Activated CD4-positive, CD25-positive, alpha-beta regulatory T cell treated with anti-CD3 and anti-CD28 coated beads, Interleukin-2, amount 50 U/mL, for 24 hours (primary cell): ENCODE data around the gene CCL13.
A peak's percentile ranks its signal among the peaks of the same experiment; 100 is the strongest.

Source experiments
- ATAC-seq, 2 donors: fragments of 150-1000 bp; cut with Tn5 transposase; one replicate each; pipeline ENCODE4 v1.10.0; 2021; ENCODE audit warnings: mild to moderate bottlenecking in 1 of 2, moderate library complexity in 1 of 2

Gene CCL13

GRCh38 chr17:34364751-34365150 lies 8.5 kb downstream of the CCL13 start:
- ATAC-seq: no peak

DNA sequence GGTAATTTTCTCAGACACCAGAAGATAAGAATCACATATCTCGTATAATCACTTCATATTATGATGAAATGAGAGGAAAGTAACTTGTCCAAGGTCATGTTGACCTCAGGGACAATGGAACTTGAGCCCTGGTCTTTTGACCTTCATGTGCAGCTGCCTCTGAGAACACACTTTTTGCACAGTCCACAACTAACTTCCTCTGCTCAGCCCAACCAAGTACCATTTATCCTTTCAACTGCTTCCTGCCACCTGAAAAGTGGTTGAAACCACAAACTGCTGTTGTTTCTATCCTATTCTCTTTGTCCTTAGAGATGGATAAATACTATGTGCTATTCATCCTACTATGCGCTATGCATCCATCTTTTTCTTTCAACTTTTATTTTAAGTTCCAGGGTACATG lies 9.1 kb downstream of the CCL13 start:
- no peak for ATAC-seq

DNA sequence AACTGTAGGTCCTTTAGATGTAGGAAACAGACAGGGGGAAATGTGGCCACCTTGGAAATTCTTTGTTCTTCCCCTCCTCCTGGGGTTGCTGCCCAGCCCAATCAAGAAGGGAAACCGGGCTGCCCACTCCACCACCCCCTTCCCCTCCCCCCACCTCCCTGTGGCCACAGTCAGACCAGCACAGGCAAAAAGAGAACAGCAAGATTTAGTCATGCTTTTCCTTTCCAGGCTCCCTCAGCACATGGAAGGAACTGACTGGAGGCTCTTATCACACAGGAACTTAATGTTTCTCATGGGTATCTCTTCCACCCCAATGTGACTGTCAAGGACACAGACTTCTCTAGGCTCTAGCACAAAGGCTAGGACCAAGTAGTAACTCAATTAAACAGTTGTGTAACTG lies 9.7 kb downstream of the CCL13 start:
- no peak for ATAC-seq

DNA sequence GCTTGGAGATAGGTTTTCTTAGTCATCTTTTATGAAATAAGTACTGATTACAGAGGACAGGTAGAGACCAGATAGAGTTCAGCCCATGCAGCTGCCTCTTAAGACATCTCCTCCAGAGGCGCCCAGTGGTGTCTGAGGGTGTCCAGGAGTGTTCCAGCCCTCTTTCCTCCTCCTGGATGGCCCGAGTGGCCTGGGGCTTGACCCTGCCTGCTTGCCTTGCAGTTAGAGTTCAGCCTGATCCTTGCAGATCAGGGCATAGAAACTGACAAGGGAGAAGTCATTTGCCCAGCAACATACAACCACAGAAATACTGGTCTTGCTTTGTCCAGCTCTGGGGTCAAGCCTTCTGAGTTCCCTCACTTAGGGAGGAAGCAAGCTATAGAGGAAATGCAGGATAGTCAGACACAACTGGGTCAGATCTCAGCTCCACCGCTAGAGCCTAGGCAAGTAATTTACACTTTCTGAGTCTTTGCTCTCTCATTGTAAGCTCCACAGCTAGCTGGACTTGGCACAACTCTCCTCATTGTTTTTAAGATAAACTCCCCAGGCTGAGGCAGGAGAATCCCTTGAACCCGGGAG lies 10.3 kb downstream of the CCL13 start:
- no peak for ATAC-seq

- no peak for ATAC-seq
These were observed 11.4 kb downstream of the CCL13 start for GRCh38 chr17:34367486-34368195.

GRCh38 chr17:34368196-34368945 lies 12.1 kb downstream of the CCL13 start:
- ATAC-seq: no peak

- no peak for ATAC-seq
These were observed 12.7 kb downstream of the CCL13 start for GRCh38 chr17:34368946-34369500.

GRCh38 chr17:34369571-34369970 lies 13.3 kb downstream of the CCL13 start:
- no peak for ATAC-seq

GRCh38 chr17:34370376-34370996 lies 14.2 kb downstream of the CCL13 start:
- no peak for ATAC-seq

- no peak for ATAC-seq
These were observed 14.7 kb downstream of the CCL13 start for GRCh38 chr17:34370997-34371395.

DNA sequence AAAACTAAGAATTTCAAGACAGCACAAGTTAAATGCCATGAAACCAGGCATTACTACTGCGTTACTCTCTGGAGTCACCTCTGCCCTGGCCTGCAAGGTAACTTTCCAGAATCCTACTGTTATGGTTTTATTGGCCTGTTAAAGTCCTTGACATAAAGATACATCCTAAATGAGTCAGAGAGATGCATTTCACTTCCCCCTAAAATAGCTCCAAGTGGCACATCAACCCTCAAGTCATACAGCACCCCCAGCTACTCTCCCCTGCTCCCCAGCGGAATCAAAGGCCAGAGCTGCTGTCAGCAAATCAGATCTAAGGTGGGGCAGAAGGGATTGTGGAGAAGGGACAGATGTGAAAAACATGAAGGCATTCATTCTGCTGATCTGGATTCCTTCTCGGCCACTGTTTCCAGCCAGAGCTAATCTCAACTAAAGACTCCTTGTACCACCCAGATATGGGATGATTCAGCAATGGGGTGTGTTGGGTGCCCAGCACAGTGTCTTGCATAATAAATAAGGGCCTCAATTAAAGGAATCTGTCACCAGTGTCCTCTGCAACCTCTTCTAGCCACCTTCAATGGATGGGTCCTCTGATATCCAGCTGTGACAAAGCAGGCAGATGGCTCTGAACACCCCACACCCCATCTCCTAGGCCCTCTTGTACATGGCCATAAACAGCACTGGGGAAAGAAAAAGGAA lies 15.3 kb downstream of the CCL13 start:
- ATAC-seq: no peak

- ATAC-seq: no peak
These were observed 18.2 kb downstream of the CCL13 start for GRCh38 chr17:34374457-34374856.

GRCh38 chr17:34375426-34375997 lies 19.2 kb downstream of the CCL13 start:
- ATAC-seq: no peak

DNA sequence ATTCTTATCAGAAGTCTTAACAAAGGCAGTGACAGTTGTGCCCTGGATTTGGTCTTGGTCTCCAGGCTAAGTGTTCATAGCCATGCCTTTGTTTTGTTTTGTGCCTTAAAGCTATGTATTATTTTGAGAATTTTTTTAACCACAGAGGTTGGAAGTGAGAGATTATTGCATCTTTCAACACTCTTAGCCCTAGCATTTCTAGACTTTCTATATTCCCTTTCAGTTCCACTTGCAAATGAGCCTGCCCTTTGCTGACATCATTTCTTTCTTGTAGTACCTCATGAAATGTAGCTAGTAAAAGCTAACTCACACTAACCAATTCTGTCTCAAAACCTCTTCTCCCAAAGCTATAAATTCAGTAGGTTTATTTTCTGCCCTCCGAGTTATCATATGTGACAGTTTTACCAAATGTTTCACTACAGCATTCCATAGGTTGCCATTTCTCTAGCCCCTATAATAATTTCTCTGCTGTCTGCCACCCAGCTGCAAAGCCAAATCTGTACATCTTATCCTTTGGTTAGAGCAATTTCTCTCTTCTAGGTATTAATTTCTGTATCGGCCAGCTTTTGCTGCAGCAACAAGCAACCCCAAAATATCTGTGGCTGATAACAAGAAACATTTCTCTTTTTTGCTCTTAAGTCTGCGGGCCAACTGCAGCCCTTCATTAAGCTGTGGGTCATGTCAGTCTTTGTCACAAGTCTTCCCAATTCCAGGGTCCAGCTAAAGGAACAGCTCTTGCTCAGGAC lies 21.0 kb downstream of the CCL13 start:
- ATAC-seq: peak in 1 of 2 donors; percentile 33

DNA sequence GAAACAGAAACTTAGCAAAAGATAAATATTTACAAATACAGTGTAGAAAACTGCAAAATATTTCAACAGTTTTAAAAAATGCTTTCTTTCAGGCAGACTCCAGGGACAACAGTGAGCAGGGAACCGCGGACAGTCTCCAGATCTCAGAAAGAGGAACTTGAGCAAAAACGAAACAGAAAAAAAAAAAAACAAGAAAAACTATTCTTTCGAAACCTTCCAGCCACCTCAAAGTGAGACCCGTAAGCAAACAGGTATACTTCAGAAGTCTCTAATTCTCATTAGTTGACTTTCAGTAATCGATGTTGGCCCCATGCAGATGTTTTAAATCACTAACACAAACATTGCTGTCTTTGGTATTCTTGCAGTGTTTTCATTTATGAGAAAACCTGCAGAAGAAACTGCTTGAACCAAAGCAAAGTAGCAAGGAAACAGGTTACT lies 22.4 kb downstream of the CCL13 start:
- peak; percentile 25 to 48 for ATAC-seq

GRCh38 chr17:34379868-34380267 lies 23.6 kb downstream of the CCL13 start:
- ATAC-seq: no peak

GRCh38 chr17:34382621-34383124 lies 26.4 kb downstream of the CCL13 start:
- peak; percentile 22 to 42 for ATAC-seq

GRCh38 chr17:34383216-34383615 lies 26.9 kb downstream of the CCL13 start:
- no peak for ATAC-seq

DNA sequence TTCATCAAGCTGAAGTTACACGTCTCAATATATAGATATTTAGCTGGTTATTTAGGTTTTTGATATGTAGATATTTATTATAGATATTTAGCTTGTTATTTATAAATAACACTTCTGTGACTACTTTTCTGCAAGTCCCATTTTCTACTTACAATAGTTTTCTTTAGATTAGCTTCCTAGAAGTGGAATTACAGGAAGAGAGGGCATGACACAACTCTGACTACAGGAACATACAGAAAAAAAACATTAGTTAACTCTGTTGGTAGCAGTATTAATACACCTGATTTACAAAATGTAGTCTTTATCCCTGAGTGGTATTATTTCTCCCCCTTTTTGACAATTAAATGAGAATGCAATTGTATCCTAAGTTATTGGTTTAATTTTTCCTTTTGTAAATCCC lies 28.0 kb downstream of the CCL13 start:
- no peak for ATAC-seq

- ATAC-seq: no peak
These were observed 28.7 kb downstream of the CCL13 start for GRCh38 chr17:34384822-34385605.
